Kidney tubule cell (primary cell): ENCODE data around the gene SGPP2.
"Not testable (repeated sequence)": the region's sequence is repeated elsewhere in the genome, so short reads cannot be mapped to it uniquely, and the experiment has no call there.

Experiments
- DNase-seq: peaks from one replicate; pipeline ENCODE4 v3.0.0-alpha.2; 2018; ENCODE audit warnings: low spot score

Gene SGPP2

GRCh38 chr2:222576171-222577081 is 152.1 kb downstream of the SGPP2 start:
- no peak for DNase-seq

GRCh38 chr2:222577341-222577740 is 153.0 kb downstream of the SGPP2 start:
- DNase-seq, result no peak

GRCh38 chr2:222582928-222583327 is 158.6 kb downstream of the SGPP2 start:
- no peak for DNase-seq

GRCh38 chr2:222584589-222584988 is 160.2 kb downstream of the SGPP2 start:
- not testable (repeated sequence) for DNase-seq

- no peak for DNase-seq
These were observed 167.3 kb downstream of the SGPP2 start for GRCh38 chr2:222591661-222592060.

- DNase-seq, result no peak
These were observed 167.8 kb downstream of the SGPP2 start for GRCh38 chr2:222592176-222592575.

GRCh38 chr2:222594679-222595078 is 170.3 kb downstream of the SGPP2 start:
- DNase-seq, result peak; percentile 28

GRCh38 chr2:222595581-222595980 is 171.2 kb downstream of the SGPP2 start:
- DNase-seq, result no peak

- DNase-seq, result no peak
These were observed 174.3 kb downstream of the SGPP2 start for GRCh38 chr2:222598611-222599010.

GRCh38 chr2:222603501-222603900 is 179.2 kb downstream of the SGPP2 start:
- DNase-seq, result no peak

GRCh38 chr2:222604749-222605515 is 180.6 kb downstream of the SGPP2 start:
- DNase-seq, result no peak

- no peak for DNase-seq
These were observed 182.0 kb downstream of the SGPP2 start for GRCh38 chr2:222606306-222606705.

- DNase-seq, result no peak
These were observed 183.7 kb downstream of the SGPP2 start for GRCh38 chr2:222608081-222608480.

GRCh38 chr2:222609381-222609780 is 185.0 kb downstream of the SGPP2 start:
- no peak for DNase-seq
